ENCODE data around the gene CDK17.
"Not testable (repeated sequence)": the region's sequence is repeated elsewhere in the genome, so short reads cannot be mapped to it uniquely, and the experiment has no call there.

The CDK17 gene

GRCh38 chr12:96399919-96400630 is at the start of gene CDK17:
Gene CDK17 (minus strand): TSS chr12:96400439. CDS start chr12:96334836, 65,603 bp downstream.
- peak; percentile 70 to 73 for DNase-seq

- no peak for DNase-seq
Measured at GRCh38 chr12:96448300-96448699, 48.1 kb upstream of the CDK17 start.

- DNase-seq = no peak
Measured at GRCh38 chr12:96447256-96447655, 47.0 kb upstream of the CDK17 start.

DNA sequence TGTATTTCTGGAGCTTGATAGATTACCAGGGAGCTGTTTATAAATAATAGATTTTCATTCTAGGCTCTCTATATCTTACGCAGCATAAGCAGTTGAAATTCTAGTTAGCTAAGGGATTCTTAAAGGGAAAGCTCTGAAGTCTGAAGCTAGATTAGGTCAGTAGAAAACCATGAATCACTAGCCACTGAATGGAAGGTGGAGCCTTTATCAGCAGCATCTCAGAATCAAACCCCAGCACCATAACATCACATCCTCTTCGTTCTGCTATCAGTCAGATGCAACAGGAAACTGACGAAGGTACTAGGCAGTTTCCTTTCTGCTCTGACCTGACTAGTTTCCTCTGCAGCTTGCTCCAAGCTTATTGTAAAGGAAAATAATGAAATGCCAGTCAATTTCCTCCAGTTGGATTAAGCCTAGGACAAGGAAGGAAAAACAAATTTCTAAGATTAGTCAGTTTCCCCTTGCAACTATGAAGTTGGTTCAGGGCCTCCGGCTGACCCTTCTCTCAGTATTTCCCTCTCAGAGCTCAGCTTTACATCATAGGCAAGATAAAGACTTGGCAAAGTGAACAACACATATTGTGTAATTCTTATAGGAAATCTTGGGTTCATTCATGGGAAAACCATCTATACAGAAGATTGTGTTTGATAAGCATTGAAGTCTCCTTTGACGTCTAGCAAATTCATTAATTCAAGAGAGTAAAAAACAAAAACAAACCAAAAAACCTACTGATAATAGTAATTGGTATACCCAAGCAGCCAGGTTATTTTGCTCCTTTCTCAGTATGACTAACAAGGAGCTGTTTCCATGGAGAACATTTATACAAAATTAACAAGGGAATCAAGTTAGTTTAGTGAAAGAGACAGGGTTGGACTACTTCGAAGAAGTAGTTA is 45.7 kb upstream of the CDK17 start:
- peak; percentile 56 to 71 for DNase-seq

DNA sequence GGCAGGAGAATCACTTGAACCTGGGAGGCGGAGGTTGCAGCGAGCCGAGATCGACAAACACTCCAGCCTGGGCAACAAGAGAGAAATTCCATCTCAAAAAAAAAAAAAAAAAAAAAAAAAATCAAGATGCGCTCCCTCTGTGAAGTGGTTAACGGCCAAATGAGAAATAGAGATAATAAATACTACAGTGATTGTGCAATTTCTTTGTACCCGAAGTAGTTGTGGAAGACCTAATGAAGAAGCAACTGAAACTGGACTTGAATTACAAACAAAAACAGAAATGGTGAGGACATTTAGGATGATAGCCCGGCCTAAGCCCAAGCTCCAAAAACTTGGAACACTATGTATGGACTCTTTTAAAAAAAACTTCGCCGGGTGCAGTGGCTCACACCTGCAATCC is 44.2 kb upstream of the CDK17 start:
- no peak for DNase-seq

- DNase-seq = no peak
Measured at GRCh38 chr12:96442906-96443305, 42.7 kb upstream of the CDK17 start.

DNA sequence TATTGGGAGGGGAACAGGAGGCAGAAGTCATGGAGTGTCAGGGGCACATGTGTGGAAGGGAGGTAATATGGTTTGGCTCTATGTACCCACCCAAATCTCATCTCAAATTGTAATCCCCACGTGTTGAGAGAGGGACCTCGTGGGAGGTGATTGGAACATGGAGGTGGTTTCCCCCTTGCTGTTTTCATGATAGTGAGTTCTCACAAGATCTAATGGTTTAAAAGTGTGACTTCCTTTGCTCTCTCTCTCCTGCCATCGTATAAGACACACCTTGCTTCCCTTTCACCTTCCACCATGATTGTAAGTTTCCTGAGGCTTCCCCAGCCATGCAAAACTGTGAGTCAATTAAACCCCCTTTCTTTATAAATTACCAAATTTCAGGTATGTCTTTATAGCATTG is 41.6 kb upstream of the CDK17 start:
- DNase-seq = no peak

DNA sequence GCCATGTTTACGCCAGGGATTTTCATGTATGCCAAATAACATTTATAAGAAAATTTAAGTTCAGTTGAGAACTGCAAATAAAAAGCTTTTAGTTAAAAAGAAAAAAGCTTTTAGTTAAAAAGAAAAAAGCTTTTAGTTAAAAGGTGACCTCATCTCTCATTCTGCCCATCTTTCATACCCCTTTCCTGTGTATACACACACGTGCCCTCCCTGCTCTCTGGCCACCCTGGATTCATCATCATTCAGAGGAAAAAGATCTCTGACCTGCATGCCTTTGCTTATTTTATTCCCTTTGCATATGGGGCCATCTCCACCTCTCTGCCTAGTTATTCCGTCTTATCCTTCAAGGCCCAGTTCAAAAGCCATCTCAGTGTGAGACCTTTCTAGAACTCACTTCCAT is 38.1 kb upstream of the CDK17 start:
- no peak for DNase-seq

GRCh38 chr12:96437171-96437445 is 36.9 kb upstream of the CDK17 start:
- no peak for DNase-seq

GRCh38 chr12:96436366-96437170 is 36.3 kb upstream of the CDK17 start:
- DNase-seq = no peak

- DNase-seq = peak in 1 of 2 experiments; percentile 23
Measured at GRCh38 chr12:96434107-96434506, 33.9 kb upstream of the CDK17 start.

GRCh38 chr12:96432496-96433321 is 32.5 kb upstream of the CDK17 start:
- DNase-seq = not testable (repeated sequence)

- DNase-seq = no peak
Measured at GRCh38 chr12:96431067-96431466, 30.8 kb upstream of the CDK17 start.

DNA sequence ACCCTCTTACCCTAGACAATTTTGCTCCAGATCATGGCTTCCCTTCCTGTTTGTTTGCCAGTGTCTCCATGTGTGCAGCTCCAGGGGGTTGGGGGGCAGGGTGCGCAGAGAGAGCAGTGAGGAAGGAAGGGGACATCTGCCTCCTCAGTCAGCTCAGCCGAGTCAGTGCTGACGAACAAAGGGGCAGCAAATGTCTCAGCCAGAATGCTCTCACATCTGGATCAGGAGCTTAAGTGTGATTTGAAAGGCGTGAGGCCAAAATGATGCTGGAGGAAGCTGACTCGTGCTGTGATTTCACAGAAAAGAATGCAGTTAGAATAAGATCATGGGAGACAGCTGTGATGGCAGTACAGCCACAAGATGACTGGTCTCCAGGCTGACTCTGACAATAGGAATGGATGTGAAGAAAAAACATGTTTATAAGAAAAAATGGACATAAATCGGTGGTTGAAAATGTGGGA is 27.1 kb upstream of the CDK17 start:
- no peak for DNase-seq

DNA sequence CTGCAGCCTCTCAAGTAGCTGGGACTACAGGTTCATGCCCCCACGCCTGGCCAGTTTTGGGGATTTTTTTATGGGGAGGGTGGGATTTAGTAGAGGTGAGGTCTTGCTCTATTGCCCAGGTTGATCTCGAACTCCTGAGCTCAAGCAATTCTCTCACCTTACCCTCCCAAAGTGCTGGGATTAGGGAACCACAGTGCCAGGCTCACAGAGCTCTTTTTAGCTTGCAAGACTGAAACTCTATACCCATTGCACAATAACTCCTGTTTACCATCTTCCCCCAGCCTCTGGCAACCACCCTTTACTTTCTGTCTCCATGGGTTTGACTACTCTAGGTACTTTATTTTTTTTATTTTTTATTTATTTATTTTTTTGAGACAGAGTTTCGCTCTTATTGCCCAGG is 25.7 kb upstream of the CDK17 start:
- DNase-seq = no peak

DNA sequence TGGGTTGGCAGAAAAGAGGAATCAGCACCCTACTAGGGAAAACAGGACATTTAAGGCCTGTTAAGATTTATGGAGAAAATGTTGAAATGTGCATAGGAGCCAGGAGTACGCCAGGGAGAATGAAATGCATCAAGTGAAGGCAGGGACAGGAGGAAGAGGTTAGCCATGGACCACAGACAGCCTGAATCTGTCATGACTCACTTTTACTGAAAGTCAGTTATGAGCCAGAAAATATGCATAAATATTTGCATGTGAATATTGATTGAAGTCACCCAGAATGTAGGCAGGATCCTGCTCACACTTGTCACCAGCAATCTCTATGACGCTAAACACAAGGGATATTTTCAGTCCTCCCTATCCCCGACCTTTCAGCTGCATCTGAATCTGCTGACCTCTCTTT is 25.1 kb upstream of the CDK17 start:
- no peak for DNase-seq

DNA sequence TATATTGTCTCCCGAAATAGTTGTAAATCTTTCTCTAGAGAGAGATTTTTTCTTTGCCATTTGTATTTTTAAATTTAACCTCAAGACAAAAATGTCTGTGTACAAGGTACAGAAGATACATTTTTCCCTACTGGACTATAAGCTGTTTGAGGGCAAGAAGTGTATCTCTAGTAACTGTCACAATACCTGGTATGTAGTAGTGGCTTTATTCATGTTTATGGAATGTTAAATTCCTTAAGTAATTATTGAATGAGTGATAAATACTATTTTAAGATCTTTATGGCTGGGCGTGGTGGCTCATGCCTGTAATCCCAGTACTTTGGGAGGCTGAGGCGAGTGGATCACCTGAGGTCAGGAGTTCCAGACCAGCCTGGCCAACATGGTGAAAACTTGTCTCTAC is 24.4 kb upstream of the CDK17 start:
- no peak for DNase-seq

DNA sequence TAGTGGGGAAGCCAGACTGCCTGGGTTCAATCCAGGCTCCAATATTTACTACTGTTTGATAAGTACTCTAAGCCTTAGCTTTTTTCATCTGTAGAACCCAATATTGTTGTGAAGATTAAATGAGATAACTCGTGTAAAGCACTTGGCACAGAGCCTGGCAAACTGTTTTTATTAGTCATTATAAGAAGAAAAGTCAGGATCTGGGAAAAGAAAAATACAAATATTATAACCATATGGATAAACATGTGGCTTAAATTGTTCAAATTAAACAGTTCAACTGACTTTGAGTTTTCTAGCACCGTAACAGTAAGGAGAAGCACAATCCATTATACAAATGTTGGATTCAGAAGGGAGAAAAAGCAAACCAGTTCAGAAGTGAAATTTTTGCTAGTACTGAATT is 22.0 kb upstream of the CDK17 start:
- no peak for DNase-seq

- DNase-seq = no peak
Measured at GRCh38 chr12:96421014-96421413, 20.8 kb upstream of the CDK17 start.

GRCh38 chr12:96420277-96420835 is 20.1 kb upstream of the CDK17 start:
- no peak for DNase-seq

GRCh38 chr12:96419576-96420276 is 19.5 kb upstream of the CDK17 start:
- DNase-seq = no peak

DNA sequence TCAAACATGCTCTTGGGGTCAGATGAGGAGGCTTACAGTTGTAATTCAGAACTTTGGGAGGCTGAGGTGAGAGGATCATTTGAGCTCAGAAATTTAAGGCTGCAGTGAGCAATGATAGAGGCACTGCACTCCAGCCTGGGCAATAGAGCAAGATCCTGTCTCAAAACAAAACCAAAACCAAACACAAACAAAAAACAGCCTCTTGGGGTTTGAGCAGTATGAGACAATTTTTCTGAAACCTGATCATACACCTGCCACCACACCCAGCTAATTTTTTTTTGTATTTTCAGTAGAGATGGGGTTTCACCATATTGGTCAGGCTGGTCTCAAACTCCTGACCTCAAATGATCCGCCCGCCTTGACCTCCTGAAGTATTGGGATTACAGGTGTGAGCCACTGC is 17.4 kb upstream of the CDK17 start:
- DNase-seq = not testable (repeated sequence)
